ENCODE results near the gene NIPAL3.
A peak's percentile ranks its signal among the peaks of the same experiment; 100 is the strongest.

Gene NIPAL3

GRCh38 chr1:24387636-24388175, 27.9 kb upstream of the NIPAL3 start:
- H3K4me1 Mint-ChIP-seq, result peaks cover 36% of the 10 kb centered on the region
- H3K36me3 Mint-ChIP-seq (ENCODE audit: low read depth), result peaks cover 11% of the 10 kb centered on the region
- no peak overlapping the region for H3K27ac Mint-ChIP-seq
- H3K9me3 Mint-ChIP-seq, result no peaks in the 10 kb centered on the region
- no peak overlapping the region for H3K4me3 Mint-ChIP-seq
- TF ChIP-seq CTCF (IDR thresholded peaks at IDR 0.05; ENCODE audit: unreplicated experiment in 3 of 3), result no peak
- peaks cover 11% of the 10 kb centered on the region for H3K27me3 Mint-ChIP-seq (ENCODE audit: low read depth)

- H3K27ac Mint-ChIP-seq, result no peak overlapping the region
- H3K9me3 Mint-ChIP-seq, result no peaks in the 10 kb centered on the region
- H3K4me1 Mint-ChIP-seq, result peaks cover 40% of the 10 kb centered on the region
- H3K36me3 Mint-ChIP-seq (ENCODE audit: low read depth), result peaks cover 6% of the 10 kb centered on the region
- no peak overlapping the region for H3K4me3 Mint-ChIP-seq
- no peak for TF ChIP-seq CTCF (IDR thresholded peaks at IDR 0.05; ENCODE audit: unreplicated experiment in 3 of 3)
- H3K27me3 Mint-ChIP-seq (ENCODE audit: low read depth), result peaks cover 11% of the 10 kb centered on the region
Measured at GRCh38 chr1:24388331-24388885, 27.2 kb upstream of the NIPAL3 start.

GRCh38 chr1:24389231-24389678, 26.3 kb upstream of the NIPAL3 start:
- no peak for TF ChIP-seq CTCF (IDR thresholded peaks at IDR 0.05; ENCODE audit: unreplicated experiment in 3 of 3)
- H3K4me1 Mint-ChIP-seq, result peaks cover 46% of the 10 kb centered on the region
- peaks cover 11% of the 10 kb centered on the region for H3K27me3 Mint-ChIP-seq (ENCODE audit: low read depth)
- H3K27ac Mint-ChIP-seq, result no peak overlapping the region
- H3K9me3 Mint-ChIP-seq, result no peaks in the 10 kb centered on the region
- peaks cover 6% of the 10 kb centered on the region for H3K36me3 Mint-ChIP-seq (ENCODE audit: low read depth)
- no peak overlapping the region for H3K4me3 Mint-ChIP-seq

- Mint-ChIP-seq H3K4me3 (peak overlapping the region in 2 of 3 experiments; percentile 9 to 28), H3K27me3 (ENCODE audit: low read depth) (peaks cover 11% of the 10 kb centered on the region), H3K27ac (peak overlapping the region; percentile 59 to 78 (median 69)), H3K9me3 (no peaks in the 10 kb centered on the region), H3K4me1 (peaks cover 40% of the 10 kb centered on the region), H3K36me3 (ENCODE audit: low read depth) (peaks cover 6% of the 10 kb centered on the region)
- peak; percentile 94 to 96 (median 96) for TF ChIP-seq CTCF (IDR thresholded peaks at IDR 0.05; ENCODE audit: unreplicated experiment in 3 of 3)
Measured at GRCh38 chr1:24390924-24391782, 24.4 kb upstream of the NIPAL3 start.

- H3K27ac Mint-ChIP-seq, result peak overlapping the region; percentile 16 to 78 (median 69)
- peaks cover under 1% of the 10 kb centered on the region for H3K36me3 Mint-ChIP-seq (ENCODE audit: low read depth)
- H3K4me1 Mint-ChIP-seq, result peaks cover 33% of the 10 kb centered on the region
- peak; percentile 72 to 79 (median 74) for TF ChIP-seq CTCF (IDR thresholded peaks at IDR 0.05; ENCODE audit: unreplicated experiment in 3 of 3)
- peaks cover 6% of the 10 kb centered on the region for H3K27me3 Mint-ChIP-seq (ENCODE audit: low read depth)
- no peak overlapping the region for H3K4me3 Mint-ChIP-seq
- H3K9me3 Mint-ChIP-seq, result no peaks in the 10 kb centered on the region
Measured at GRCh38 chr1:24391882-24392603, 23.6 kb upstream of the NIPAL3 start.

Measured in nephron (organoid).